ENCODE results near the gene DSN1.

DNA sequence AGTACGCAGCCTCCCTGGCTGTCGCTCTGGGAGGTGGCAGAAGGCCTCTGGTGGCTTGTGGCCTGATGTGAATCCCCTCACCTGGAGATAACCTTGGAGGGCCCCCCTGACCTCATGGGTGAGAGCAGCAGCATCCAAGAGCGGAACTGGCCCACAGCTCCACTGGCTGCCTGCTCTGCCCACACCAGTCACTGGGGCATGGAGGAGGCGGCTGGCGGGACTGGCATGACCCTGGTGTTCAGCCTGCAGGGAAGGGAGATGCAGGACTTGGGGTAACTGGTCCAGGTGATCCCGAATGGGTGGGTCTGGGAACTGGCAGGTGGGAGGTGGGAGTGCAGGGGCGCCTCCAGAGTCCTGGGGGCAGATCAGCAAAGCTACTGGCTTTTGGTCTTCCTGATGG is 10.6 kb upstream of the DSN1 start:
- TF ChIP-seq, protein P1, sequence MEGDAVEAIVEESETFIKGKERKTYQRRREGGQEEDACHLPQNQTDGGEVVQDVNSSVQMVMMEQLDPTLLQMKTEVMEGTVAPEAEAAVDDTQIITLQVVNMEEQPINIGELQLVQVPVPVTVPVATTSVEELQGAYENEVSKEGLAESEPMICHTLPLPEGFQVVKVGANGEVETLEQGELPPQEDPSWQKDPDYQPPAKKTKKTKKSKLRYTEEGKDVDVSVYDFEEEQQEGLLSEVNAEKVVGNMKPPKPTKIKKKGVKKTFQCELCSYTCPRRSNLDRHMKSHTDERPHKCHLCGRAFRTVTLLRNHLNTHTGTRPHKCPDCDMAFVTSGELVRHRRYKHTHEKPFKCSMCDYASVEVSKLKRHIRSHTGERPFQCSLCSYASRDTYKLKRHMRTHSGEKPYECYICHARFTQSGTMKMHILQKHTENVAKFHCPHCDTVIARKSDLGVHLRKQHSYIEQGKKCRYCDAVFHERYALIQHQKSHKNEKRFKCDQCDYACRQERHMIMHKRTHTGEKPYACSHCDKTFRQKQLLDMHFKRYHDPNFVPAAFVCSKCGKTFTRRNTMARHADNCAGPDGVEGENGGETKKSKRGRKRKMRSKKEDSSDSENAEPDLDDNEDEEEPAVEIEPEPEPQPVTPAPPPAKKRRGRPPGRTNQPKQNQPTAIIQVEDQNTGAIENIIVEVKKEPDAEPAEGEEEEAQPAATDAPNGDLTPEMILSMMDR (IDR thresholded peaks at IDR 0.05), result no peak
- TF ChIP-seq POLR2A (IDR thresholded peaks at IDR 0.05), result no peak

All from vagina (tissue), 2 donors.